GM21360 (cell line): ENCODE measurements around the gene RNF114.

ENCODE experiments used
- ATAC-seq: cut with Tn5 transposase; IDR thresholded peaks from one replicate; pipeline ENCODE4 v1.9.1; 2021; ENCODE audit warnings: mild to moderate bottlenecking, moderate library complexity; ENCODE audit not compliant: unreplicated experiment

RNF114 gene

DNA sequence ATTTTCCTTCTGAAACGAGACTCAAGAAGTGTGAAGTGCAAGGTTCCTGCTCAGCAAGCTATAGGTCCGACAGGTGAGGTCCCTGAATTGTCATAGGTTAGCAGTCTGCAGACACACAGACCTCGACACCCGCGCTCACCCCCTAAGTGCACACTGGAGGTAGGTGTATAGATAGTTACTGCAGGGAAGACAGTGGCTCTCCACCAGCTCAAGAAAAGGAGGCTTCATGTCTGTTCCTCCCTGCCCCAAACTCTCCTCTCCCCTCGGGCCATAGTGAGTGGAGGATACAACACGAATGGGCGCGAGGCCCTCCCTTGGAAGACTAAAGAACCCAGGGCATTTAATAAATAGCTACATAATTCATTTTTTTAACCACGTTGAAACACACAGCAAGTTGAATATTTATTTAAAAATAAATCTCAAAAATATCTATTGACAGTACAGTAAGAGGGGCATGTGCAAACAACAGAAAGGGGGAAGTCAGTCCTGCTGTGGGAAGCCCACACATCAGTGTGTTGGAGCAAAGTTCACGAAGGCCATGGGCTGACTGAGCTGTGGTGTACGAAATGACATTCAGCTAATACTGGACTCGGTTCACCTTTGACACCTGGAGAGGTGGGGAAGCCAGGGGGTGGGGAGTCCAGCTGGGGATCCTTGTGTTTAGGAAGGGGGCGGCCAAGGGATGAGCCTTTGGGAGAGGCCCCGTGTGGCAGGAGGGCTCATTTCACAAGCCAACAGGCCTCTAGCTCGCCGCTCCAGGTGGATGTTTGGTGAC, 31.6 kb upstream of the RNF114 start:
- ATAC-seq: no peak

DNA sequence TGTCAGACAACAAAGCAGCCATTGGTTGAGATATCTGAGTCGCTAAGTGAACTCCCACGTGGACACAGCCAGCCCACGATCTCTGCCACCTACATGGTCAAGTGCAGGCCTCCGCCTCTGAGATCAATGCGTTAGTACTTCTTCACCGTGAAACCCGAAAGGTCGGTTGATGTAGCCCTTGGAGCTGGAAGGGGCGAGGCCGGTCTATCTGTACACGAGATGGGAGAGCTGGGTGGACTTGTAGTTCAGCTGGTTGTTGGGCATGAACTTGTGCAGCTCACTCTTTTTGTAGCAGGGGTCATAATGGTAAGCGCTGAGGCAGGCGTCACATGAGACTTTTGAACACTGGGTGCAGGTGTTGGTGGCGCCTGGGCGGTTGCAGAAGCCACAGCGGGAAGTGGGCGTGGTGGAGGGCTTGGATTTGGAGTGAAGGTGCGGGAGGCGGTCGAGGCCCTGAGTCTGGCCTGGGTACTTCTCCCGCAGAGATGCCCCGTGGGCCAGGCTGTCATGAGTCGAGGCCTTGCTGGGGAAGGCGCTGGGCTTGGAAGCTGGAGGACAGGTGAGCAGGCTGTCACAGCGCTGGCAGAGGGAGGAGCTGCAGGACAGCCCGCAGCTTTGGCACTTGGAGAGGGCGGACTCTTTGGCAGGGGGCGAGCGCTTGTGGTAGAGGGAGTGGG, 30.6 kb upstream of the RNF114 start:
- ATAC-seq: no peak

DNA sequence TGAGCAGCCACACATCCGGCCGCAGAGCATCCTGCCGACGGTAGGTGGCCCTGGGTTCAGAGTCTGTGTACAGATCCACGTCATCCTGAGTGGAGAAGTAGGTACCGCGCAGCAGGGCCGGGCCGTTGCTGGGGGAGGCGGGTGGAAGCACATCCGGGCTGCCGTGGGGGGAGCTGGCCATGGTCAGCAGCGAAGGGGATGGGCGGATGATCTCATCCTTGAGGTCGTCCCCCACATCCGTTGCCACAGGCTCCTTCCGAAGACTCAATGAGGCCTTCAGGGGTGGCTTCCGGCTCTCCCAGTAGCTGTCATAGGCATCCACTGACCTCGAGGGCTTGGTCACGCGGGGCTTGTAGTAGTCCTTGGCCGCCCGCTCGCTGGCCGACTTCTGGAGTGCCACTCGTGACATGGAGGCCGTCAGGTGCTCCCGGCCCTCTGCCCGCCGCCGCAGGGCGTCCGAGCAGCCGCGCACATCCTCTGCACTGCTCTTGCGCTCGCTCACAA, 30.0 kb upstream of the RNF114 start:
- ATAC-seq: no peak

DNA sequence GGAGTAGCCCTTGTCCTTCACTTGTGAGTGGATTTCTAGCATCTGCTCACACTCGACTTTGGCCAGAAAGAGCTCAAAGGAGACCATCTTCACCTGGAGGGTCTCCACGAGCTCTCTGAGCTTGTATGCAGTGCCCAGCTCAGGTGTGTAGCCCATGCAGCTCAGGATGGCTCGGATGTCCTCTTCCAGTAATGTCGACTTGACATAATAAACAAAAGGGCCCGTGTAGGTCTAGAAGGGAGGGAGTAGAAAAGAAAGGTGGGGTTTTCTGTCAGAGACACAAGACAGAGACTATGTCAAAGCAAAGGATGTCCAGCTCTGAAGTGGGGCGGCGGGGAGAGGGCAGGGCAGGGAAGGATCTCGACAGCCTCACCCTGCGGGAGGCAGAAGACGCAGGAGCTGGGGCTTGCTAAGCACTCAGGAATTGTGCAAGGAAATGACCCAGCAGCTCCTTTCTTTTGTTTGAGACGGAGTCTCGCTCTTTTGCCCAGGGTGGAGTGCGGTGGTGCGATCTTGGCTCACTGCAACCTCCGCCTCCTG, 29.5 kb upstream of the RNF114 start:
- no peak for ATAC-seq

DNA sequence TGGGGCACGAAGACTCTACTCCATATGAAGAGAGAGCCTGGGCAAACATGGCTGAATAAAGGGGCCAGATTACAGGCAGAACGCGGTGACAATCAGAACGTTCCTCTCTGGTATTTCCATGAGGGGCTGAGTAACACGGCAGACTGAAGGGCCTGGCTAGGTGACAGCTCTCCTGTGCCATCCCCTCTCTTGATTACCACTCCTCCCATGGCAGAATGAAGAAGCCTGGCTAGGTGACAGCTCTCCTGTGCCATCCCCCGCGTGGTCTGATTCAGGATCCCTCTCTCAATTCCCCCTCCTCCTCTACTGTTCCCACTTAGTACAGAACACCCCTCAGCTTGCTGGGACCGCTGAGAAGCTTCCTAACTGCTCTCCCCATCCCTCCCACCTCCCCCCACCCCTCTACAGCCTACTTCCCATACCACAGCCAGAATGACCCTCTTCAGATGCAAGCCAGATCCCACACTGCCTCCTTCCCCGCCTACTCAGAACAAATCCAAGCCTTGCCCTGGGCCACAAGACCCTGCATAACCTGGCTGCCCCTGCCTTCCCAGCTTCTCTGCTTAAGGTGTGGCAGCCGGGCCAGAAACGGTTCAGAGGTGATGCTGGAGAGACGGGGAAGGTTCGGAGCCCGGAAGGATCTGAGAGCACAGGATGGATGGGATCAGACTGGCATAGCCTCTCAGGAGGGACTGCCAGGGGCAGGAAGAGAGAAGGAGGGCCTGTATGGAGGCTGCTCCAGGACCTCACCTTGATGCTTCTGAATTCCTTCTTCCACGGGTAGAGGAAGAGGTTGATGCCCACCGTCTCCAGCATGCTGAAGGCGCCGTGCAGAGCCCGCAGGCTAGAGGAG, 28.6 kb upstream of the RNF114 start:
- no peak for ATAC-seq

DNA sequence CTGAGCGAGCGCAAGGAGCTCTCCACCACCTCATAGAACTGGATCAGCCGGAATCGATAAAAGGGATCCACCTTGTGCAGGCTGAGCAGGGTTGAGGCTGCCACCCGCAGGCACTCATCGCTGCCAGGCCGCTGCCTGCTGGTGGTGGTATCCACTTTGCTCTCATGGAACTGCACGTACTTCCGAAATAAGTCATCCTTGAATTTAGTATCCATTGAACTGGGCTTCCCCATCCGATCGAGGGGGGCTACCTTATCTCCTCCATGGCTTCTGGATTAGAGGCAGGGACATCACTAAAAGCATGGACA, 28.0 kb upstream of the RNF114 start:
- no peak for ATAC-seq

DNA sequence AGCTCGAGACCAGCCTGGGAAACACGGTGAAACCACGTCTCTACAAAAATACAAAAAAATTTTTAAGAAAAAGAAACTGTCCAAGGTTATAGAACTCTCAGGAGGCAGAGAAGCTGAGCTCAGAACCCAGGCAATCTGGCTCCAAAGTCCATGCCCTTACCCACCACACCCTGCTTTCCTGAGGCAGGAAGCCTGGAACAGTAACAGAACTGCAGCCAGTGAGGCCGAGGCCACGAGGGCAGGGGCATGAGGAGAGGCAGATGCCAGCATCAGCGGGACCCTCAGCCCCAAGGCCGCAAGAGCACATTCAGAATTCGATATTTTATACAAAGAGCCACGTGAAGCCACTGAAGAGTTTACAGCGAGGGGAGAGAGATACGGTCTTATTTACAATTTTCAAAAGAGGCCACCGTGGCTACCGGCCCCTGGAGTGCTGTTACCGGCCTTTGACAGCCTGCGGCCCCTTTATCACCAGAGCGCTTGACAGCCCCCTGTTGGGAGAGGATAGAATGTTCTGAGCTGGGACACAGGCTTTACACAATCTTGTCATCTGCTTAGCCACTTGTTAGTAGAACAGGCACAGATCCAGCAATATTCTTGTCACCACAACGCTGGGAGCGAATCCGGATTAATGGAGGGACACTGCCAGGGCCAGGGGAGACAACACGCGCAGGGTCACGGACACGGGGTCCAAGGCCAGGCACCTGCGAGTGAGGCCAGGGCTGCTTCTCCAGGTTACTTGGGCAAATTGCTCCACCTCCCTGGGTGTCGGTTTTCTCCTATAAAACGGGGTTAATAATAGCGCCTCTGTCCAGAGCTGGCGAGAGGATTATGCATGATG, 26.5 kb upstream of the RNF114 start:
- ATAC-seq: no peak

DNA sequence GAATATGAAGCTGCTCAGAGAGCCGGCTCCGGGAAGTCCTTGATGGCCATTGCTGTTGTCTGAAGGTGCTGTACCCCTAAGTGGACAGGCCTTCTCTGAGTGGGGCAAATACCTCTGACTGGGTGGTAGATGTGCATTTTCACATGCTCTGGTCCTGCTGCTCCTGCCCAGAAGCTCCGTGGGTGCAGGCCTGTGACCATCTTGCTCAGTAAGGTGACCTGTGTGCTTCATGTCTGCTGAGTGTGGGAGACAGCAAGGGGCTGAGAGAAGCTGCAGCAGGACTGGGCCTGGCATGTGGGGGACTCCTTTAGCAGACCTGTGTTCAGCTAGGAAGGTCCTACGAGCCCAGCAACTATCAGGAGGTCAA, 25.9 kb upstream of the RNF114 start:
- no peak for ATAC-seq

DNA sequence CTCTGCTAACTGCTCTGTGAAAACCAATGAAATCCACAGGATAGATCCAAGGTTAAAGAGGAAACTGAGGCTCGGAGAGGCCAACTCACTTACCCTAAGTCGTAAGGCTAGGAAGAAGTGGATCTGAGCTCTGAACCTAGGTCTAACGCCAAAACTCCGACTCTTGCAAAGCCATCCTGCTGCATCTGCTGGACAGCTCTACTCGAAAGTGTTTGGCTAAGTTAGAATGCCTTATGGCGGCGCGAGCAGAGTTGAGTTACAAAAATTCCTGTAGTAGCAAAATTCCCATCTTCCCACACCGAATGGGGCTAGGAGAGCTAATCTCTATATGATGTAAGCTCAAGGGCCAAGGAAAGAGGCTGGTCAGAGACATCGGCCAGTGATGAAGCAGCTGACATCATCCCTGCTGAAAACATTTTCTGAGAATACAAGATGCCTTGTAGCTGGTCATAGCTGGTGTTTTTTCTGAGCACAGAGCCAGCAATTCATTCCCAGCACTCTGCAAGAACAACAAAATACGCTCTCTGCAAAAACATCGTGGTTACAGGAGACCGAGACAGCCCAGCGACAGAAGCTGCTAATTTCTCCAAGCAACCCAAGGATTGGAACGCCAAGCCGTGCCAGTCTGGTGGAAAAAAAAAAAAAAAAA, 22.7 kb upstream of the RNF114 start:
- no peak for ATAC-seq

DNA sequence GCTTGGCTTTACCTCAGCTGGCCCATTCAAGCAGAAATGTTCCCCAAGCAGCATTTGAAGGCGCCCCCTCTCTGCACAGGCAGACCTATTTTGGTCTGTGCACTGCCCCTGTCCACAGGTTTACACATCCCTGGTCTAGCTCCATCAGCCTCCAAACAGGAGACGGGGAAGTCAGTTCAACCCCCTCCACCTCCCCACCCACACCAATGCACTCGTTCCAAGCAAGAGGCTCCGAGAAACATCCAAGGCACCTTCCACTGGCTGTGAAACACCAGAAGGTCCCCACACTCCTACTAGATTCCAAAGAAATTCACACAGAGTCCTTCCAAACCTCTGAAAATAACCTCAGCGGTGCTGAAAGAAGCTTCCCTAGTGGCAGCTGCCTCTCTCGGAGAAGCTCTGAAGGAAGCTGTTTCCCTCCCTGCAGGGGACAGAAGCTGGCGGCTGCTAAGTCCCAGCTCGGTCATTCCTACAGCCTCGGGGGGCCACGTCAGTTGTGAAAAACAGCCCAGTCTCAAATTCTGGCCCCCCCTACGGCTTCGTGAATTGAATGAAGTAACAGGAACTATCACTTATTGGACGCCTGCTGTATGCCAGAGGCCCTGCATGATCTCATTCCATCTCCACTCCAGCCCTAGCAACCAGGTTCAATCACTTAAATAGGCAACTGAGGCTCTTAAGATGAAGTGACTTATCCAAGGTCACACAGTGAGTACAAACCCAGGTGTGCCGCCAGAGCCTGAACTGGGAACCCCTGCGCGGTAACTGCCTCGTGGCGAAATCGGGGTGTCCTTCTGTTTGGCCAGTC, 21.7 kb upstream of the RNF114 start:
- ATAC-seq: no peak

DNA sequence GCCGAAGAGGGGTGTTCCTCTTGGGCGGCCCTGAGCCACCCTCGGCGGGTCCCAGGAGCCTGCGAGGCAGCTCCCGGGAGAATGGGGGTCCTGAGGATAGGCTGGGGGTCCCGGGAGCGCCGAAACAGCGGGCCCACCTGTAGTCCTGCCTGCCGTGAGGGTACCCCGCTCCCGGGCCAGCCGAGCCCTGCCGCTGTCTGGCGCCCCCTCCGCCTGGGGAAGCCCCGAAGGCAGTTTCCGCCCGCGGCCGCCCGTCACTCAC, 21.1 kb upstream of the RNF114 start:
- ATAC-seq: no peak

DNA sequence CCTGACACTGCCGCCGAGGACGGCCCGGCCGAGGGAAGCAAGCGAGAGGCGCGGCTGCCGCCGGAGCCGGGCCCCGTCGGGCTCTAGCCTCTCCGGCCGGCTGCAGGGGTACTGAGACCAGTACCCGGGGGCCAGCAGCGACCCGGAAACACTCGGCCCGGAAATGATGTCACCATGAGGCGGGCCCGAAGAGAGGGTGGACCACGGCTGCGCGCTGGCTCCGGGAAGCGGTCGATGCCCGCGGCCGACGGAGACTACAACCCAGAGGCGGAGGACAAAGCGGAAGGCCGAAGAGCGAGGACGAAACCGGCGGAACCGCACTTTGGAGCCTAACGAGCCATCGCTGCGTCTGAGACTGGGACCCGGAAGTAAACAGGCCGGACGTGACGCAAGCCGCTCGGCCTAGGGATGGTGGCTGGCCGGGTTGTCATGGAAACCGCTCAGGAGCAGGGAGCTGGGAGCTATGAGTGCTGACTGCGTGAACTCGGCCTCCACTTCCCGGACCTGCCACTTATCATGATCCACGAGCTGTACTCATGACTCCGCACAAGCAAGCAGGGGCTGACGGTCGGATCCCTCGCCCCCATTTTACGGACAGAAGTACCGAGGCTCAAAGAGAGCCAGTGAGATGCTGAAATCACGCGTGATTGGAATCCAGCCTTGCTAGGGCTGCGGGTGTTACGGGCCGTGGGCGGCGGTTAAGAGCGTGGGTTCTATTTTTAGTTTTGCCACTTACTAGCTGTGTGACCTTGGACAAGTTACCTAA, 20.6 kb upstream of the RNF114 start, which contains the start of gene SPATA2:
TSS of gene SPATA2 (minus strand) at position 150 of the 766 bp plus-strand sequence. CDS start 7,039 bp downstream, outside the sequence.
- peak; percentile 81 for ATAC-seq

DNA sequence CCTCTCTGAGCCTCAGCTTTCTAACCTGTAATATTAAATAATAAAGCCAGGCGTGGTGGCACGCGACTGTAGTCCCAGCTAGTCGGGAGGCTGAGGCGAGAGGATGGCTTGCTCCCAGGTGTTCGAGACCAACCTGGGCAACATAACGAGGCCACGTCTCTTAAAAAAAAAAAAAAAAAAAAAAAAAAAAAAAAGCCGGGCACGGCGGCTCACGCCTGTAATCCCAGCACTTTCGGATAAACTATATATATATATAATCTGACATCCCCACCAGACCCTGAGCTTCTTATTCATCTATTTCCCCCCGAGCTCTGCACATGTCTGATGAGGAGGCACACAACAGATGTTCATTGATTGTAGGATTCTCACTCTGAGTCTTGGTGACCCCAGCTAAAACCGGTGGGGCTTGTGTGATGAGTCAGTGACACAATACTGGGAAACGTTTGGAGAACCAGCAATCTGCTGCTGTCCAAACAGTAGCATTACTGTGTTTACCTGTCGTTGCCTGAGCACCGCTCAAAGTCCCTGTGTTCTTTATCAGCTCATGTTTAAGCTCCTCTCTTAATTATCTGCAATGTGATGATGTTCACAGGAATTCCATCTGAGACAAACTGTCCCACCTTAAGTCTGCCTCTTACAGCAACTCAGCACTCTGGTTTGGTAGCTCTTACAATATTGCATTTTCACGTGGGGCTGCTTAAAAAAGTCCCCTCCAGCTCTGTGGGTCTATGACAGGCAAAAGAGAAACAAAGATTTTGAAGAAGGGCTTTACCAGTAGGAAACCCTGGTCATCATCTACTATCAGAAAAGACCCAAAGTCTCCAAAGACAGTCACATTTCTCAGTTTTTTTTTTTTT, 19.8 kb upstream of the RNF114 start:
- ATAC-seq: no peak

DNA sequence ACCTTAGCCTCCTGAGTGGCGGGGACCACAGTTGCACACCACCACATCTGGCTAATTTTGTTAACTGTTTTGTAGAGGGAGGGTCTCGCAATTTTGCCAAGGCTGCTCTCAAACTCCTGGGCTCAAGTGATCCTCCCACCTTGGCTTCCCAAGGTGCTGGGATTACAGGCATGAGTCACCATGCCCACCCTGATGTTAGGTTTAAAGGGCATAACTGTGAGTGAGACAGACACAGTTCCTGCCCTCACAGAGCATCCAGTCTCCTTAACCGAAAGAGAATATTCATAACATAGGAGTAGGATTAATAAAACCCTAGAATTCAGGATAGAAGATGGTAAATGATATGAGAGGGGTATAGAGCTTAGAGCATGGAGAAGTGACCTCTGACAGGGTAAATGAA, 17.8 kb upstream of the RNF114 start:
- ATAC-seq: no peak

DNA sequence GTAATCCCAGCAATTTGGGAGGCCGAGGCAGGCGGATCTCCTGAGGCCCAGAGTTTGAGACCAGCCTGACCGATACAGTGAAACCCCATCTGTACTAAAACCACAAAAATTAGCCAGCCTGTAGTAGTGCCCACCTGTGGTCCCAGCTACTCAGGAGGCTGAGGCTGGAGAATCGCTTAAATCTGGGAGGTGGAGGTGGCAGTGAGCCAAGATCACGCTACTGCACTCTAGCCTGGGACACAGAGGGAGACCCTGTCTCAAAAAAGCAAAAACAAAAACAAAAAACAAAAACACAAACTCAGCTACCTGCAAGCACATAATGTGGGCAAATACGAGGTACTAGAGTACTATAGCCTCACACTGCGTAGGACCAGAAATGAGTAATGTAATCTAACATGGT, 17.2 kb upstream of the RNF114 start:
- ATAC-seq: no peak

DNA sequence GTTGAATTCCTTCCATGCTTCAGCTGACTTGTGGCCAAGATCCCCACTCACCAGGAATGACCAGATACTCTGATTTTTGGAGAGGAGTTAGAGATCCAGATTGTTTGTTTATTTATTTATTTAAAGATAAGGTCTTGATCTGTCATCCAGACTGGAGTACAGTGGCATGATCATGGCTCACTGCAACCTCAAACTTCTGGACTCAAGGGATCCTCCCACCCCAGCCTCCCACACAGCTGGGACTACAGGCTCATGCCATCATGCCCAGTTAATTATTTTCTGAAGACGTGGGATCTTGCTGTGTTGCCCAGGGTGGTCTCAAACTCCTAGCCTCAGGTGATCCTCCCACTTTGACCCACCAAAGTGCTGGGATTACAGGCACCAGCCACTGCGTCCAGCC, 16.7 kb upstream of the RNF114 start:
- no peak for ATAC-seq

DNA sequence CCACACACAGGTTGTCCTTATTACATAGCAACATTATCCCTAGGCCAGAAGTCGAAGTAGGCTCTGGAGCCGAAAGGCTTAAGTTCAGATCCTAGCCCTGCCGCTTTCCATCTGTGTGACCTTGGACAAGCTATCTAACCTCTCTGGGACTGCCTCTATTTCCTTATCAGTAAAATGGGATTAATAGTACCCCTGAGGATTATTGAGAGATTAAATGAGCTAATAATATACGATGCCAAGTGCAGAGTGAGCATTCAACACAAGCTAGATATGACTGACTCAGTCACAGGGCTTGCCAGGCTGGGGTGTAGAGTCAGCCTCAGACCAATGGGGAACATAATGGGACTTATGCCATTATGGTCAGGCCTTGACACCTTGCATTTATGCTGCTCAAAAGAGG, 11.9 kb upstream of the RNF114 start:
- ATAC-seq: no peak
